Thyroid gland (tissue), 4 donors: ENCODE data around the gene FSIP1.

ENCODE experiments used
- POLR2A ChIP-seq, 2 donors: fragments of 450-650 bp; IDR thresholded peaks; one replicate each; pipeline ENCODE4 v1.6.1; 2017; ENCODE audit warnings: antibody characterized with exemption in 2 of 2, mild to moderate bottlenecking in 2 of 2, moderate library complexity in 1 of 2
- TF ChIP-seq, protein P1 (sequence below), 6 experiments: fragments of 200-600 bp in 3 of 6; fragments of 450-650 bp in 3 of 6; sonication (generic) in 3 of 6; IDR thresholded peaks; one replicate each; pipeline ENCODE4 v1.5.1; 2016 to 2019; ENCODE audit warnings: antibody characterized with exemption in 6 of 6, mild to moderate bottlenecking in 2 of 6, inconsistent platforms in 1 of 6, moderate library complexity in 1 of 6

GRCh38 chr15:39669241-39669640 is 113.4 kb downstream of the FSIP1 start:
- TF ChIP-seq, protein P1, sequence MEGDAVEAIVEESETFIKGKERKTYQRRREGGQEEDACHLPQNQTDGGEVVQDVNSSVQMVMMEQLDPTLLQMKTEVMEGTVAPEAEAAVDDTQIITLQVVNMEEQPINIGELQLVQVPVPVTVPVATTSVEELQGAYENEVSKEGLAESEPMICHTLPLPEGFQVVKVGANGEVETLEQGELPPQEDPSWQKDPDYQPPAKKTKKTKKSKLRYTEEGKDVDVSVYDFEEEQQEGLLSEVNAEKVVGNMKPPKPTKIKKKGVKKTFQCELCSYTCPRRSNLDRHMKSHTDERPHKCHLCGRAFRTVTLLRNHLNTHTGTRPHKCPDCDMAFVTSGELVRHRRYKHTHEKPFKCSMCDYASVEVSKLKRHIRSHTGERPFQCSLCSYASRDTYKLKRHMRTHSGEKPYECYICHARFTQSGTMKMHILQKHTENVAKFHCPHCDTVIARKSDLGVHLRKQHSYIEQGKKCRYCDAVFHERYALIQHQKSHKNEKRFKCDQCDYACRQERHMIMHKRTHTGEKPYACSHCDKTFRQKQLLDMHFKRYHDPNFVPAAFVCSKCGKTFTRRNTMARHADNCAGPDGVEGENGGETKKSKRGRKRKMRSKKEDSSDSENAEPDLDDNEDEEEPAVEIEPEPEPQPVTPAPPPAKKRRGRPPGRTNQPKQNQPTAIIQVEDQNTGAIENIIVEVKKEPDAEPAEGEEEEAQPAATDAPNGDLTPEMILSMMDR (IDR thresholded peaks at IDR 0.05): no peak
- no peak for TF ChIP-seq POLR2A (IDR thresholded peaks at IDR 0.05)
